SHP77 treated with DMSO at 0.1 percent for 48 hours (cell line): Measurements from ENCODE around the gene SYN1.
"Not testable (repeated sequence)": the region's sequence is repeated elsewhere in the genome, so short reads cannot be mapped to it uniquely, and the experiment has no call there.

Experiments used
- DNase-seq: peaks from one replicate; lab custom pipeline; 2025; lab: John Stamatoyannopoulos, UW

Gene SYN1

DNA sequence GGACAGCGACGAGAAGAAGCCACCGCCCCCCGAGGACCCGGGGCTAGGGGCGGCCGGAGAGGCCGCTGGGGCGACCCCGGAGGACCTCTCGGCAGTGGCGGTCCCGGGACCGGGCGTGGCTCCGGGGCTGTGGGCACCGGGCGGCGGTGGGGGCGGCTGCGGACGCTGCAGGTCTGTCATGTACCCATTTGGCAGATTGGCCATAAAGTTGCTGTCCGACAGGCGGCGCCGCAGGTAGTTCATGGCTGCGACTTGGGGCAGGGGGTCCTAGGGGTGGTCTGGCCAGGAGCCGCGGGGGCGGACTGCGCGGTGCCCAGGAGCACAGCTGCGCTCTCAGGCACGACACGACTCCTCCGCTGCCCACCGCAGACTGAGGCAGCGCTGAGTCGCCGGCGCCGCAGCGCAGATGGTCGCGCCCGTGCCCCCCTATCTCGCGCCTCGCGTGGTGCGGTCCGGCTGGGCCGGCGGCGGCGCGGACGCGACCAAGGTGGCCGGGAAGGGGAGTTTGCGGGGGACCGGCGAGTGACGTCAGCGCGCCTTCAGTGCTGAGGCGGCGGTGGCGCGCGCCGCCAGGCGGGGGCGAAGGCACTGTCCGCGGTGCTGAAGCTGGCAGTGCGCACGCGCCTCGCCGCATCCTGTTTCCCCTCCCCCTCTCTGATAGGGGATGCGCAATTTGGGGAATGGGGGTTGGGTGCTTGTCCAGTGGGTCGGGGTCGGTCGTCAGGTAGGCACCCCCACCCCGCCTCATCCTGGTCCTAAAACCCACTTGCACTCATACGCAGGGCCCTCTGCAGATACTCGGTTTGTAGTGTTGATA, at the start of gene SYN1:
Gene SYN1 (minus strand): TSS at position 372 of the 817 bp plus-strand sequence. CDS start 129 bp downstream, at position 243.
- DNase-seq = peak; percentile 54

- DNase-seq = not testable (repeated sequence)
Measured at GRCh38 chrX:47665797-47666196, 46.1 kb upstream of the SYN1 start.

GRCh38 chrX:47664737-47665136, 45.1 kb upstream of the SYN1 start:
- DNase-seq = no peak

GRCh38 chrX:47662144-47662657, 42.5 kb upstream of the SYN1 start:
- DNase-seq = no peak

GRCh38 chrX:47661539-47661938, 41.9 kb upstream of the SYN1 start:
- no peak for DNase-seq

DNA sequence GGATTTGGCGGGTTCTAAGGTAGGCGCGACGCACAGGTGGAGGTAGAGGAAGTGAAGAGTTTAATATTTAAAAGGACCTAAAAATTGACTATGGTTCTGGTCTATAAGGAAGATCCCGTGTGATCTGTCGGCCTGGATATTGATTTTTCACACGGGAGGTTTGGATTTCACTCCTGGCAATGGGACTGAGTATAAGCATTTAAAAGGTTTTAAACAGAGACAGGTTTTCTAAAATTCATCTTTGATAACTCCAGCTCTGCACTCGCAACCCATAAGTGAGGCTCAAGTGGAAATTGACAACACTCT, 39.7 kb upstream of the SYN1 start:
- no peak for DNase-seq

- peak; percentile 82 for DNase-seq
Measured at GRCh38 chrX:47658684-47659420, 39.2 kb upstream of the SYN1 start, which contains the start of gene UXT. UXT (minus strand) TSS chrX:47659180; CDS start chrX:47658927, 253 bp downstream.

DNA sequence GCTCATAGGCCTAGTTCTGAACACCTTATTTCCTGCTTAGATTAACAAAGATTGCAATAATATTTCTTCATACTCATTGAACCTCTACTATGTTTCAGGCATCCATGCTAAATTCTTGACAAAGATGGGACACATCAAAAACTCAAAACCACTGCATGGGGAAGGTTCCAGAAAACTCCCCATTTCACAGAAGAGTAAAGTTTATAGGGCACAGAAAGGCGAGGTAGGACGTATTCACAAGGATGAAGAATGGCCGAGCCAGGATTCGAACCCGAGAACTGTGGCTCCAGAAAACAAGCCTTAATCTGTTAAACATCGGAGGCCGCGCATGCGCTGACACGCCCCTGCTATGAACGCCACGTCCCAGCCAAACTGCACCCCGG, 38.6 kb upstream of the SYN1 start:
- no peak for DNase-seq

GRCh38 chrX:47651043-47651905, 31.6 kb upstream of the SYN1 start:
- no peak for DNase-seq

DNA sequence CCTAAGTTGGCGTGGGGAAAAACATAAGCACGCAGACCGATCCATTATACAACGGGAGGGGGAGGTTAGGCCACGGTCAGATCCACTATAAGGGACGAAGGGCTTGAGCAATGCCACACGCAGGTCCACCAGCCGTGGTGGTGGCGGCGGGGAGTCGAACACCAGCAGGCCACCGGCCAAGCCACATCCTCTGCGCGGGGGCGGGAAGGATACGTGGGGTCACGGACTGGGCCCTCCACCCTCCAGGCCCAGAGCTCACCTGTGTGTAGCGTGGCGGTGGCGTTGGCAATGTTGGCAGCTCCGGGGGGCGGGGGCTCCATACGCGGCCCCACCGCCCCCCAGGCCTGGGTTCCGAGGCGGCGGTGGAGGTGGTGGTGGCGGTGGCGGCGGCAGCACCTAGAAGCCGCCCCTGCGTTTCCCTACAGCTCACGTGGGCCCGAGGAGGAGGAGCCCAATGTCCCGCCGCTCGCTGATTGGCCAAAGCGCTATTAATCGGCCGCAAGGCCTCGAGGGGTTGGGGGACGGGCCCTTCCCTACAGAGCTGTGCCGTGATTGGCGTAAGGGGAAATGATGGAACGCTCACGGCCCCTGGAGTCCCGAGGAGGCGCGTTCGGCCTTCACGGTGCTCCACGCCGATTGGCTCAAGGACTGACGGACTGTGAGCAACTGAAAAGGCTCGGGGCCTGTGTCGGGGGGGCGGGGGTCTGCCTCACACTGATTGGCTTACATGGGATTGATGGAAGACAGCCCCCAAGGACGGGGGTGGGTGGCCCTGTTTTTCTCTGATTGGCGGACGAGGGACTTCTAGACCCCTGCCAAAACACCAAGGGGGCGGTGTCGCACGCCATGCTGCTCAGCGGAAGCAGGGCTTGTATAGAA, 30.7 kb upstream of the SYN1 start, which contains the start of gene ELK1:
Gene ELK1 (minus strand): TSS at position 400 of the 879 bp plus-strand sequence. CDS start 9,122 bp downstream, outside the sequence.
- DNase-seq = peak; percentile 86

- DNase-seq = no peak
Measured at GRCh38 chrX:47649781-47650163, 30.1 kb upstream of the SYN1 start.

DNA sequence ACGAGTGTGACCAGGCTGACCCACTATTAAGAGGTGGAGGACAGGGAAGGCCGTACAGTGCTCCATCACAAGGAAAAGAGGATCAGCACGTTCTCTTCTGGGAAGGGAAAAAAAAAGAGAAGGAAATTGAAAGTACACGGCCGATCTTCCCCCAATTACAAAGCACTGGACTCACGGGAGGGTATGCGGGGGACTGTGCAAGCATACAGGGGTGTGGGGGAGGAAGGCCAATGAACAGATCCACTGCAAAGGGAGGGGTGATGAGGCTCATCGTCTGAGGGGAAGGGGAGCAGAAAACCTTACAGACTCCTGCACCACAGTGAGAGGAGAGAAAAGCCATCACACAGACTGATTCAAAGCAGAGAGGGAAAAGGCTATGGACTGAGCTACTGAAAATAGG, 29.6 kb upstream of the SYN1 start:
- no peak for DNase-seq

DNA sequence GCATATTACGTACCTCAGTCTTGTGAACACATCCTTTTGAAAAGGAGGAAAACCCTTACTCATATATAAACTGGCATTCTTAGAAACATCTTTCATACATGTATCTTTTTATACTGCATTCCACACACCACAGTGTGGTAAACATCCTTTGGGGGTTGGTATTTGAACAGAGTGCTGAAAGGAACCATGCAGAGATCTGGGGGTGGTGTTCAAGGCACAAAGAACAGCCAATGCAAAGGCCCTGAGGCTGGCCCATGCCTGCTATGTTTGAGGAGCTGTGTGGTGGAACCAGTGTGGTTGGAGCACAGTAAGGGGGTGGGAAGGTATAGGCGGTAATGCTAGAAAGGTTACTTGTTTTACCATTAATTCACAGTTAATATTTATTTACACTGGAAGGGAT, 28.7 kb upstream of the SYN1 start:
- DNase-seq = no peak

DNA sequence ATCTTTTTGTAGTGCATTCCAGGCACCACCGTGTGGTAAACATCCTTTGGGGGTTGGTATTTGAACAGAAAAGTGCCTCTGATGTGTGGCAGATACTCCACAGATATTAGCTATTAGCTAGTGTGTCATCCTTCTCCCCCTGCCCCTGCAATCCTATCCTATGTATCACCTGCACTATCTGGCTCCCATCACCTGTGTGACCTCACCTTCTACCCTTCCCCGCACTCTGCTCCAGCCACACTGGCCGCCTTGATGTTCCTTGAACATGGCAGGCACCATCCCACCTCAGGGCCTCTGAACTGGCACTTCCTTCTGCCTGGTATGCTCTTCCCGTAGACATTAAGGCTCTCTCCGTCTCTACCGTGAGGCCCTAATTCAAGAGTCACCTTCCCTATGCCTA, 27.0 kb upstream of the SYN1 start:
- DNase-seq = no peak

GRCh38 chrX:47645530-47645929, 25.9 kb upstream of the SYN1 start:
- no peak for DNase-seq

GRCh38 chrX:47644557-47645091, 25.0 kb upstream of the SYN1 start:
- peak; percentile 1 for DNase-seq

DNA sequence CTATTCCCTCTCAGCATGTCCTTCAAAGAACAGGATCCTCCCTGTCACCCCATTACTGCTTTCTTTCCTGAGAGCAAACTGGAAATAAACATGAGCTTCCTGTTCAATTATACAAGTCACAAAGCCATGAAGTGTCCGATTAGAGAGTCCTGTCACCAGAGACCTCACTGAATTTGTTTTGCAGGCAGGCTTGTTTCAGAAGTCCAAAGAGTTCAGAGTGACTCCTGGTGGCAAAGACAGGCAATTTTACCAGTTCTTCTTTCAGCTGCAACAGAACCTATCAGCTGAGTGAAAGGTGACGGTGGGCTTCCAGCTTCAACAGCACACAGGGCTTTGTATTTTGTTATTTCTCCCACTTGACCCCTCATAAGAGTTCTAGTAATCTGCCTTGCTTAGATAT, 24.3 kb upstream of the SYN1 start:
- DNase-seq = no peak

DNA sequence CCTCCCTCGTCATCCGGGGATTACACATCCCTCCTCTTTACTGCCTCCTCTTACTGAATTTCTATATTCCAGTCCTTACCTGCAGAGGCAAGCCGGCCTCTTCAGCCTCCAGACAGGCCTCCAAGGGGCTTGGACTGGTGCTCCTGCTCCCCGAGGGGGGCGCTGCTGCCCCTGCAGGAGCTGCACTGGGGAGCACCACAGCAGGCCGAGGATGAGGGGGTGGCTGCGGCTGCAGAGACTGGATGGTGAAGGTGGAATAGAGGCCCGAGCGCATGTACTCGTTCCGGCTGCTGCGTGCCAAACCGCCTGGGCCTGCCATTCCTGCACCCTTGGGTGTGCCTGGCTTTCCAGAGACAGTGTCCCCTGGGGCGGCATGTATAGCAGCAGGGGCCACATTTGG, 19.2 kb upstream of the SYN1 start:
- no peak for DNase-seq

- no peak for DNase-seq
Measured at GRCh38 chrX:47637546-47638195, 18.0 kb upstream of the SYN1 start.

DNA sequence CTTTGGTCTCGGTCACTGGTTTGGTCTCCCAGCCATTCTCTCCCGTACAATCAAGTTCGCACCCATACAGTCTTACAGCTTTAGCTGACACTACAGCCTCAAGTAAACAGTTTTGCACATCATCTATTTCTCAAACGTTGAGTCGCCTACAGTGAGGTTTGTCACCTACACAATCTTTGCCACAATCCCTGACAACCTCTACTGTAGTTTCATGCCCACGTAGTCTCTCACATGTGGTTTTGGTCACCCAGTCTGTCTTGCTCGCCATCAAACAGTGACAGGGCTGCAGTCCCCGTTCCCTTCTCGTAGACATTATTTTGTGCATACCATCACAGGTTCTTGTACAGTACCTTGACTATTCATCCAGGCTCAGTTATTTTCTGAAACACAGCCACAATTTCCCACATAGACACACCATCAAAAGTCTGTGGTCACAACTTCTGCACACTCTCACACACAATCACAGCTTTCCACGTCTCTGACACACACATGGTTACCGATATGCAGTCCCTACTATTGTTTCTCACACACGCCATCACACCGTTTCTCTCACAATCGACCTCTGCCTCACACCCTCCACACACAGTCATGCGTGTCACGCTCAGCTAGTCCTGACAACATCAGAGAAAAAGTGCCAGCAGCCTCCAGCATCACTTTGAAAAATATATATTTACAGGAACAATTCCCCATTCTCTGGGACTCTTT, 15.4 kb upstream of the SYN1 start:
- DNase-seq = no peak
